HG03565 (cell line): ENCODE results near the gene TMEM258.

ENCODE experiments used
- ATAC-seq: cut with Tn5 transposase; IDR thresholded peaks from one replicate; pipeline ENCODE4 v1.9.1; 2021; ENCODE audit warnings: mild to moderate bottlenecking, moderate library complexity; ENCODE audit not compliant: unreplicated experiment

The TMEM258 gene

DNA sequence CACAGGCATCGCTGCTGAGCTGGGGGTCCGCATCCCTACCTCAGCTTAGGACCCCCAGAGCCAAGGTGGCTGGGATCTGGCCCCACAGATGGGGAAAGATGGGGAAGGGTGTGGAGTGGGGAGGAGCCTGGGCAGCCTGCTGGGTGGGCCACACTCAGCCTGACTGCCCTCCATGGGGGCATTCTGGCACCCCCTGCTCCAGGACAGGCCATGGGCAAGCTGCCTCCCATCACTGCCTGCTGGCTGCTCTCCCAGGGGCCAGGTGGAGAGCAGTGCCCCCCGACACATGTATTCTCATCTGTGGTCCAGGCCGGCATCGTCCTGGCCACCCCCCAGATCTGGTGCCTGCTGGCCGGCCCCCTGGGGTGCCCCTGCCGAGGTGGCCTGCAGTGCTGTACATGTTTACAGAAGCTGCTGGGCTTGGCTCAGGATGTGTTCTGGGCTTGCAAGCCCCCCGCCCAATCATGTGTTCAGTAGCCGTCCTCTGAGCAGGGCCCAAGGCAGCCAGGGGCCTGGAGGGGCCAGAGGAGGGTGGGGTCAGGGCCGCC is 47.7 kb downstream of the TMEM258 start:
- no peak for ATAC-seq

DNA sequence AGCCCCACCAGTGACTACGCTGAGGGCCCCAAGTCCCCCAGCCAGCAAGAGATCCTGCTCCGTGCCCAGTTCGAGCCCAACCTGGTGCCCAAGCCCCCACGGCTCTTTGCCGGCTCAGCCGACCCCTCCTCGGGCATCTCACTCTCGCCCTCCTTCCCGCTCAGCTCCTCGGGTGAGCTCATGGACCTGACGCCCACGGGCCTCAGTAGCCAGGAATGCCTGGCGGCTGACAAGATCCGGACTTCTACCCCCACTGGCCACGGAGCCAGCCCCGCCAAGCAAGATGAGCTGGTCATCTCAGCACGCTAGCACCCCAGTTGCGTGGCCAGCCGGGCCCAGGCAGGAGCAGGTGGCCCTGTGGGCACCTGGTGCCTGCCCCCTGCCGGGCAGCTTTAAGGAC is 48.2 kb downstream of the TMEM258 start:
- no peak for ATAC-seq

DNA sequence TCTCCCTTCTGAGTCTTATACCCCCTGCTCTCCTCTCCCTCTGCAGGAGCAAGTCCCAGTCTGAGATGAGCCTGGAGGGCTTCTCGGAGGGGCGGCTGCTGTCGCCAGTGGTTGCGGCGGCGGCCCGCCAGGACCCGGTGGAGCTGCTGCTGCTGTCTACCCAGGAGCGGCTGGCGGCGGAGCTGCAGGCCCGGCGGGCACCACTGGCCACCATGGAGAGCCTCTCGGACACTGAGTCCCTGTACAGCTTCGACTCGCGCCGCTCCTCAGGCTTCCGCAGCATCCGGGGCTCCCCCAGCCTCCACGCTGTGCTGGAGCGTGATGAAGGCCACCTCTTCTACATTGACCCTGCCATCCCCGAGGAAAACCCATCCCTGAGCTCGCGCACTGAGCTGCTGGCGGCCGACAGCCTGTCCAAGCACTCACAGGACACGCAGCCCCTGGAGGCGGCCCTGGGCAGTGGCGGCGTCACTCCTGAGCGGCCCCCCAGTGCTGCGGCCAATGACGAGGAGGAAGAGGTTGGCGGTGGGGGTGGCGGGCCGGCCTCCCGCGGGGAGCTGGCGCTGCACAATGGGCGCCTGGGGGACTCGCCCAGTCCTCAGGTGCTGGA is 48.8 kb downstream of the TMEM258 start:
- ATAC-seq = no peak

DNA sequence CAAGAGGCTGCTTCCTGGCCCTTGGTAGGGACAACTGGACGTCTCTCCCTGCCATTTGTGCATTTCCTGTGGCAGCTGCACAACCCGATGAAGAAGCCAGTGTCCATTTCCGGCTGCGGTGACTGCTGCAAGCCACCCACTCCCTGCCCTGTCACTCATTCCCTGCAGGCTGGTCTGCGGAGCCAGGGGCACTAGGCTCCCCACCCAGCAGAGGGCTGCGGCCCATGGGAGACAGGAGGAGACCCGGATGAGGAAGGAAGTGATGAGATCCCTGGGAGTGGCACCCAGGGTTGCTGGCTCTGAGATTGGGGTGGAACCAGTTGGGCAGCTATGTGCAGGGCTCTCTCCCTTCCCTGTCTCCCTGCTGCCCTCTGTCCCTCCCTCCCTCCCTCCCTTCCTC is 50.0 kb downstream of the TMEM258 start:
- no peak for ATAC-seq

DNA sequence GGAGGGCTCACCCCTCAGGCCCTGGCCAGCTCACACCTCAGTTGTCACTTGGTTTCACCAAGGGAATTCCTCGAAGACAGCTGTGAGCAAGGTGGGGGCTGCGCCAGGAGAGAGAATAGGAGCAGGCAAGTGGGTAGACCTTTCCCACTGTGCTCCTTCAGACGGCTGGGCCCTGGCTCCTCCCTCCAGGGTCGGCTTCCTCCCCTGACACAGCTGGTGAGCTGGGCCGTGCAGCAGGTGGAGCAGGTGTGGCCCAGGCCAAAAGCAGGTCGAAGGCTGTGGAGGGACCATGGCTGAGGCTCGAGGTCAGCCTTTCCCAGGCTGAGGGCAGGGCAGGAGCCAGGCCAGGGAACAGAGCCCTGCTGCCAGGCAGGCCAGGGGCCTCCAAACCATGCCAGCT is 52.4 kb downstream of the TMEM258 start:
- no peak for ATAC-seq

DNA sequence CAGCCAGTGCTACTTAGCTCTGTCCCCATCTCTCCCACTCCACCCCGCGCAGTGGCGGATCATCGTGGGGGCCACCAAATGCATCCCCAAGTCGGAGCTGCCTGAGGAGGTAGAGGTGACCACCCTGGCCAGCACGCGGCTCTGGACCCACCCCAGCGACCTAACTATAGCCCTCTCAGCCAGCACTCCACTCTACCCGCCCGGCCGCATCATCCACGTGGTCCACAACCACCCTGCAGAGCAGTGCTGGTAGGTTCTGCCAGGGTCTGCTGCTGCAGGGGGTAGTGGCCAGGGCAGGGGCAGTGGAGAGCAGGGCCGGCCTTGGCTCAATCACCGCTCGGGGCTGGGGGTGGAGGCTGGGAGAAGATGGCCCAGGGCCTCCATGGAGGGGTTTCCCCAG is 53.0 kb downstream of the TMEM258 start:
- ATAC-seq = no peak
